Kidney capillary endothelial cell (primary cell): ENCODE results near the gene FGF14.
A peak's percentile ranks its signal among the peaks of the same experiment; 100 is the strongest.
"Not testable (repeated sequence)": the region's sequence is repeated elsewhere in the genome, so short reads cannot be mapped to it uniquely, and the experiment has no call there.

Experiments used
- DNase-seq: peaks from one replicate; pipeline ENCODE4 v3.0.0-alpha.2; 2018; ENCODE audit warnings: low spot score

FGF14 gene

GRCh38 chr13:102195566-102196462 lies 206.0 kb downstream of the FGF14 start:
- peak; percentile 65 for DNase-seq

GRCh38 chr13:102192858-102193257 lies 209.0 kb downstream of the FGF14 start:
- DNase-seq, result no peak

- no peak for DNase-seq
Measured at GRCh38 chr13:102191951-102192502, 209.8 kb downstream of the FGF14 start.

GRCh38 chr13:102190930-102191329 lies 210.9 kb downstream of the FGF14 start:
- DNase-seq, result no peak

GRCh38 chr13:102187313-102187712 lies 214.5 kb downstream of the FGF14 start:
- no peak for DNase-seq

- no peak for DNase-seq
Measured at GRCh38 chr13:102185375-102185984, 216.4 kb downstream of the FGF14 start.

- DNase-seq, result no peak
Measured at GRCh38 chr13:102183509-102184182, 218.2 kb downstream of the FGF14 start.

- DNase-seq, result no peak
Measured at GRCh38 chr13:102182170-102182569, 219.7 kb downstream of the FGF14 start.

- DNase-seq, result no peak
Measured at GRCh38 chr13:102177431-102177830, 224.4 kb downstream of the FGF14 start.

GRCh38 chr13:102176846-102177245 lies 225.0 kb downstream of the FGF14 start:
- DNase-seq, result no peak

- no peak for DNase-seq
Measured at GRCh38 chr13:102172406-102172805, 229.4 kb downstream of the FGF14 start.

GRCh38 chr13:102170305-102170704 lies 231.5 kb downstream of the FGF14 start:
- DNase-seq, result no peak

GRCh38 chr13:102169471-102170015 lies 232.3 kb downstream of the FGF14 start:
- no peak for DNase-seq

GRCh38 chr13:102152790-102153189 lies 249.1 kb downstream of the FGF14 start:
- no peak for DNase-seq

- no peak for DNase-seq
Measured at GRCh38 chr13:102147353-102147752, 254.5 kb downstream of the FGF14 start.

GRCh38 chr13:102145750-102146149 lies 256.1 kb downstream of the FGF14 start:
- no peak for DNase-seq

- no peak for DNase-seq
Measured at GRCh38 chr13:102142473-102142826, 259.4 kb downstream of the FGF14 start.

GRCh38 chr13:102141625-102142472 lies 260.0 kb downstream of the FGF14 start:
- peak; percentile 36 for DNase-seq

GRCh38 chr13:102139626-102140025 lies 262.2 kb downstream of the FGF14 start:
- no peak for DNase-seq

- no peak for DNase-seq
Measured at GRCh38 chr13:102138635-102139190, 263.1 kb downstream of the FGF14 start.

- not testable (repeated sequence) for DNase-seq
Measured at GRCh38 chr13:102137904-102138303, 263.9 kb downstream of the FGF14 start.
